ENCODE results near the gene SH3GL3.

- TF ChIP-seq CTCF (IDR thresholded peaks at IDR 0.05) (no peak), POLR2A (IDR thresholded peaks at IDR 0.05) (no peak)
These were observed 51.2 kb downstream of the SH3GL3 start for GRCh38 chr15:83498374-83498773.
